Measurements from ENCODE around the gene ZNF90. TPM values are rescaled to one million over a fixed set of nuclear protein-coding genes. Genes with fewer than 3 reads are reported as not detected.

ZNF90 gene
- total RNA-seq, 1 donor, result 1.1 TPM

- peaks cover 10% of the 10 kb centered on the region for H3K36me3 ChIP-seq (ENCODE audit: insufficient read depth, low read length)
- TF ChIP-seq, protein P1, sequence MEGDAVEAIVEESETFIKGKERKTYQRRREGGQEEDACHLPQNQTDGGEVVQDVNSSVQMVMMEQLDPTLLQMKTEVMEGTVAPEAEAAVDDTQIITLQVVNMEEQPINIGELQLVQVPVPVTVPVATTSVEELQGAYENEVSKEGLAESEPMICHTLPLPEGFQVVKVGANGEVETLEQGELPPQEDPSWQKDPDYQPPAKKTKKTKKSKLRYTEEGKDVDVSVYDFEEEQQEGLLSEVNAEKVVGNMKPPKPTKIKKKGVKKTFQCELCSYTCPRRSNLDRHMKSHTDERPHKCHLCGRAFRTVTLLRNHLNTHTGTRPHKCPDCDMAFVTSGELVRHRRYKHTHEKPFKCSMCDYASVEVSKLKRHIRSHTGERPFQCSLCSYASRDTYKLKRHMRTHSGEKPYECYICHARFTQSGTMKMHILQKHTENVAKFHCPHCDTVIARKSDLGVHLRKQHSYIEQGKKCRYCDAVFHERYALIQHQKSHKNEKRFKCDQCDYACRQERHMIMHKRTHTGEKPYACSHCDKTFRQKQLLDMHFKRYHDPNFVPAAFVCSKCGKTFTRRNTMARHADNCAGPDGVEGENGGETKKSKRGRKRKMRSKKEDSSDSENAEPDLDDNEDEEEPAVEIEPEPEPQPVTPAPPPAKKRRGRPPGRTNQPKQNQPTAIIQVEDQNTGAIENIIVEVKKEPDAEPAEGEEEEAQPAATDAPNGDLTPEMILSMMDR (IDR thresholded peaks at IDR 0.05; ENCODE audit: extremely low read depth, low read depth, low read length), result no peak
- H3K79me2 ChIP-seq (ENCODE audit: insufficient read depth, low read length), result peaks cover 41% of the 10 kb centered on the region
- peak overlapping the region; percentile 92 for H3K4me2 ChIP-seq (ENCODE audit: insufficient read depth, low read length)
- no peaks in the 10 kb centered on the region for H4K20me1 ChIP-seq (ENCODE audit: insufficient read depth, low read length)
- peak overlapping the region; percentile 97 for H3K27ac ChIP-seq (ENCODE audit: low read depth, low read length)
- peaks cover 2% of the 10 kb centered on the region for H3K4me1 ChIP-seq (ENCODE audit: insufficient read depth, low read length)
- DNase-seq (ENCODE audit: insufficient read length, low spot score, missing footprints), result peak; percentile 76
- no peaks in the 10 kb centered on the region for H3K27me3 ChIP-seq (ENCODE audit: insufficient read depth, low read length)
- peak overlapping the region; percentile 99 for H3K4me3 ChIP-seq (ENCODE audit: insufficient read depth, low read length)
- no peaks in the 10 kb centered on the region for H3K9me3 ChIP-seq (ENCODE audit: low read depth, low read length)
- H2AFZ ChIP-seq (ENCODE audit: low read length), result peak overlapping the region; percentile 99
Observed at GRCh38 chr19:20167651-20168122, 89.9 kb downstream of the ZNF90 start.

Small RNA genes within 50 kb of the gene (small RNA-seq; reads per million reads assigned to genes)
- not detected for gene AC006539.3

Other genes starting within 250 kb of the ZNF90 start
- 4.0 and 5.0 TPM in 2 replicates for gene ZNF253, start 212.1 kb upstream of the ZNF90 start, total RNA-seq
- 5.1 and 7.1 TPM in 2 replicates for gene ZNF93, start 177.1 kb upstream of the ZNF90 start, total RNA-seq
- 2.2 and 5.9 TPM in 2 replicates for gene ZNF682, start 38.5 kb upstream of the ZNF90 start, total RNA-seq
- 7.2 and 8.5 TPM in 2 replicates for gene ZNF486, start 89.2 kb downstream of the ZNF90 start, total RNA-seq

All from osteoblast (primary cell).